T-helper 1 cell treated with Interleukin-12 subunit alpha and Interleukin-12 subunit beta and Interleukin-4 antibody, amounts not matched to agents 30 μg/mL and 1 μg/mL, for 36 hours (primary cell): ENCODE measurements around the gene SMIM35.
"Not testable (repeated sequence)": the region's sequence is repeated elsewhere in the genome, so short reads cannot be mapped to it uniquely, and the experiment has no call there.

ENCODE experiments used
- H3K27ac Mint-ChIP-seq: one replicate; pipeline ENCODE4 v1.8.0; 2021; ENCODE audit warnings: mild to moderate bottlenecking, mixed read lengths
- H3K27me3 Mint-ChIP-seq: one replicate; pipeline ENCODE4 v1.8.0; 2021; ENCODE audit warnings: low read depth, mixed read lengths
- H3K36me3 Mint-ChIP-seq: one replicate; pipeline ENCODE4 v1.8.0; 2021; ENCODE audit warnings: low read depth, mixed read lengths
- H3K4me1 Mint-ChIP-seq: one replicate; pipeline ENCODE4 v1.8.0; 2021; ENCODE audit warnings: low read depth, mixed read lengths
- H3K4me3 Mint-ChIP-seq: one replicate; pipeline ENCODE4 v1.8.0; 2021; ENCODE audit warnings: mild to moderate bottlenecking, moderate library complexity, mixed read lengths
- H3K9me3 Mint-ChIP-seq: one replicate; pipeline ENCODE4 v1.8.0; 2021; ENCODE audit warnings: mixed read lengths

SMIM35 gene

DNA sequence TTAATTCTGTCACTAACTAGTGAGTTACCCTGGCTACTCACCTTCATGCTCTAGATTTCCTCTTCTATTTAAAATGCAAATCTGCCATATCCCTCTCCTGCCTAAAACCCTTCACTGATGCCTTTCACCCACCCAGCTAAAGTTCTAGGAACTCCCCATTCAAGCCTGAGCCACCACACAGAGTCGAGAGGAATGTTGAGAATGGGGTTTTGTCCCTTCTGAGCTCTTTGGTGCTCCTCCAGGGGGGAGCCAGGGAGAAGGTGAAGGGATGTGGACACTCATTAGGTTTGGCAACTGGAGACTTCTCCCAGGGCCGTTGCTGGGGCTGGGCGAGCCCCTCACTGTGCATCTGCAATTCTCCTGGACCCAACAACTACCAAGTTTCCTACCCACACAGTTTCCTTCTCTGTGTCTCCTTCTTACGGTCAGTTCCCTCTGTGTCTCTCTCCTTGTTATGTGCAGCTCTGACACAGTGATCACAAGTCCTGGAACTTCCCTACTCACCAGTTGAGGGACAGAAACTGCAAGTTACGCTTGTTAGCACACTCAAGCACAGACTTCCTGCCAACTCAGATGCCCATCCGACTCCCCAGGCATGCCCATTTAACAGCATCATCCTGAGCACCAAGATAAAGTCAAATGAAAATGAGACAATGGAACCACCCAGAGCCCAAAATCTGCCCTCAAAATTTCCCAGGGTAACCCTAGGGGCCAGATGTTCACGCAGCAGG, 107.1 kb downstream of the SMIM35 start:
- H3K27ac Mint-ChIP-seq = peak overlapping the region; percentile 60
- peak overlapping the region; percentile 4 for H3K4me3 Mint-ChIP-seq
- H3K36me3 Mint-ChIP-seq = peaks cover 30% of the 10 kb centered on the region
- no peaks in the 10 kb centered on the region for H3K9me3 Mint-ChIP-seq
- peaks cover under 1% of the 10 kb centered on the region for H3K27me3 Mint-ChIP-seq
- peaks cover 62% of the 10 kb centered on the region for H3K4me1 Mint-ChIP-seq

DNA sequence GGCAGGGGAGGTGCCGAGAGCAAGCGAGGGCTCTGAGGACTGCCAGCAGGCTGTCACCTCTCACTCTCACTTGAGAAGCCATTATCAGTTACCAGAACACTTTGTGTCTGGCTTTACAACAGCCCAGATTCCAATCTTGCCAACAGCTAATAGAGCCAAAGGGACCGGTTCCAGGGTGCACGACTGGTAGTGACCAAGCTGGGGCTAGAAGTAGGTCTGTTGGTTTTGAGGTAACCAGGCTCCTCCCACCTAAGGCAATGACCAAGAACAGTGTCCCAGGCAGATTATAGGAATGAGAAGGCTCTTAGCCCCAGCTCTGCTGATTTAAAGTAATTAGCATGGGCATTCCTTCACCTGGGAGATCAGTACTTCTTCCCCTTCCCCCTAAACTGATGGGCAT, 107.8 kb downstream of the SMIM35 start:
- Mint-ChIP-seq H3K4me3 (no peak overlapping the region), H3K4me1 (peaks cover 62% of the 10 kb centered on the region), H3K27ac (peak overlapping the region; percentile 60), H3K9me3 (no peaks in the 10 kb centered on the region), H3K36me3 (peaks cover 29% of the 10 kb centered on the region), H3K27me3 (no peaks in the 10 kb centered on the region)

DNA sequence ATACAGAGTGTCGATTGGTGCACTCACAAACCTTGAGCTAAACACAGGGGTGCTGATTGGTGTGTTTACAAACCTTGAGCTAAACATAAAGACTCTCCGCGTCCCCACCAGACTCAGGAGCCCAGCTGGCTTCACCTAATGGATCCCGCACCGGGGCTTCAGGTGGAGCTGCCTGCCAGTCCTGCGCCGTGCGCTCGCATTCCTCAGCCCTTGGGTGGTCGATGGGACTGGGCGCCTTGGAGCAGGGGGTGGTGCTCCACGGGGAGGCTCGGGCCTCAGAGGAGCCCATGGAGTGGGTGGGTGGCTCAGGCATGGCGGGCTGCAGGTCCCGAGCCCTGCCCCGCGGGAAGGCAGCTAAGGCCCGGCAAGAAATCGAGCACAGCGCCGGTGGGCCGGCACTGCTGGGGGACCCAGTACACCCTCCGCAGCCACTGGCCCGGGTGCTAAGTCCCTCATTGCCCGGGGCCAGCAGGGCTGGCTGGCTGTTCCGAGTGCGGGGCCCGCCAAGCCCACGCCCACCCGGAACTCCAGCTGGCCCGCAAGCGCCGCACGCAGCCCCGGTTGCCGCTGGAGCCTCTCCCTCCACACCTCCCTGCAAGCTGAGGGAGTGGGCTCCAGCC, 108.4 kb downstream of the SMIM35 start:
- H3K9me3 Mint-ChIP-seq, H3K27ac Mint-ChIP-seq, H3K4me3 Mint-ChIP-seq, H3K27me3 Mint-ChIP-seq: not testable (repeated sequence)
- Mint-ChIP-seq H3K4me1 (peaks cover 65% of the 10 kb centered on the region), H3K36me3 (peaks cover 25% of the 10 kb centered on the region)

DNA sequence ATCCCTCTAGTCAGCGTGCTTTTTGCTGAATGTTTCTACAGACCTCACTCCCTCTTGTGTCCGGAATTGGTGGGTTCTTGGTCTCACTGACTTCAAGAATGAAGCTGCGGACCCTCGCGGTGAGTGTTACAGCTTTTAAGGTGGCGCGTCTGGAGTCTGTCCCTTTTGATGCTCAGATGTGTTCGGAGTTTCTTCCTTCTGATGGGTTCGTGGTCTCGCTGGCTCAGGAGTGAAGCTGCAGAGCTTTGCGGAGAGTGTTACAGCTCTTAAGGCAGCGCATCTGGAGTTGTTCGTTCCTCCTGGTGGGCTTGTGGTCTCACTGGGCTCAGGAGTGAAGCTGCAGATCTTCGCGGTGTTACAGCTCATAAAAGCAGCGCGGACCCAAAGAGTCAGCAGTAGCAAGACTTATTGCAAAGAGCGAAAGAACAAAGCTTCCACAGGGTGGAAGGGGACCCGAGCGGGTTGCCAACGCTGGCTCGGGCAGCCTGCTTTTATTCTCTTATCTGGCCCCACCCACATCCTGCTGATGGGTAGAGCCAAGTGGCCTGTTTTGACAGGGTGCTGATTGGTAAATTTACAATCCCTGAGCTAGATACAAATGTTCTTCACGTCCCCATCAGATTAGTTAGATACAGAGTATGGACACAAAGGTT, 109.0 kb downstream of the SMIM35 start:
- H3K27ac Mint-ChIP-seq = peak overlapping the region; percentile 69
- H3K36me3 Mint-ChIP-seq = peaks cover 26% of the 10 kb centered on the region
- H3K4me3 Mint-ChIP-seq = peak overlapping the region; percentile 31
- not testable (repeated sequence) for H3K9me3 Mint-ChIP-seq, H3K27me3 Mint-ChIP-seq
- peaks cover 65% of the 10 kb centered on the region for H3K4me1 Mint-ChIP-seq

DNA sequence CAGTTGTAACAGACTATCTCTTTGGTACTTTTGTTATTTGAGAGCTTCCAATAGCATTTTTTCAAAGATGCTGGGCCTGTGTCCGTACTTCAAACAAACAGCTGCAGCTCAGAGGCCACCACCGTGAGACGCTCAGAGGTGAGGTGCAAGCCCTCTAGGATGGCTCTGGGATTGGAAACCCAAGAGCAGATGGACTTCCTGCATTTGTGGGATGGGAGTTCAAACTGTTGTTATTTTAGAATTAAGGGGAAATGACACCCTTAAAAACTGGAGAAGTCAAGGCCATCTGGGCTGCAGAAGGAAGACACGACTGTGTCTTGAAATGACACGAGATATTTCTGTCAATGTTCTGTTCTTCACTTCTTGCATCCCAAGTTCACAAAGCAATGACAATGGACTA, 109.7 kb downstream of the SMIM35 start:
- Mint-ChIP-seq H3K36me3 (peaks cover 29% of the 10 kb centered on the region), H3K9me3 (no peaks in the 10 kb centered on the region), H3K4me3 (no peak overlapping the region), H3K27ac (peak overlapping the region; percentile 26), H3K27me3 (no peaks in the 10 kb centered on the region), H3K4me1 (peaks cover 69% of the 10 kb centered on the region)

DNA sequence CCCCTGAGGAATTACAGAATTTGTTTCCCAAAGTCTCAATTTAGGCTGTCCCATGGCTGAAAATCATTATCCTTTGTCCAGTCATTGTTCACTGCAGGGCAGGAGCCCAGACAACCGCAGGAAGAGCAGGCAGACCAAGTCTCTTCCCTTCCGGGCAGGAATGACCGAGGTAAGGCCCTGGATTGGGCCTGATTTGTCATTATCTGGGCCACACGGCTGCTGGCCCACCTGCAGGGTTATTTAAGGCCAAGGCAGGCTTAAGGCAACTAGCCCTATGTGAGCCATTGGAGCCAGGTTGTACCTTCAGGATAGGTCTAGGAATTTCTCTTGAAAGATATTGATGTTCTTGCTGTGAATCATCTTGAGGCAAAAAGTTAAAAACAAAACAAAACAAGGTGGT, 110.3 kb downstream of the SMIM35 start:
- Mint-ChIP-seq H3K4me3 (no peak overlapping the region), H3K27ac (no peak overlapping the region), H3K27me3 (no peaks in the 10 kb centered on the region), H3K36me3 (peaks cover 23% of the 10 kb centered on the region), H3K9me3 (no peaks in the 10 kb centered on the region), H3K4me1 (peaks cover 68% of the 10 kb centered on the region)

DNA sequence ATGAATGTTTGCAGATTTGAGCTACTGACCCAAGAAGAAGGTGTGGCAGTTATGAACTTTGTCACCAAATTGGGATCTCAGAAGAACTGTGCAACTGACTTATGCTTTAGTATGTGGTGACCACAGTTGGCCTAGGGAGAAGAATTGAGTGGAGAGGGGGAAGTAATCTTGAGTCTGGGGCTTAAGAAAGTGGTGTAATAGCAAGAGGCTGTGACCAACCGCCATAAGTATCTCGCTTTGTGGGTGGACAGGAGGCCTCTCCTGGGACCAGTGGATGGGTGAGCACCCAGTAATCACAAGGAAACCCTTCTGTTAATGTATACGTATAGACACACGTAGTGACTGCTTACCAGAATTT, 113.3 kb downstream of the SMIM35 start:
- H3K9me3 Mint-ChIP-seq = no peaks in the 10 kb centered on the region
- peak overlapping the region; percentile 26 for H3K4me3 Mint-ChIP-seq
- H3K27ac Mint-ChIP-seq = peak overlapping the region; percentile 81
- H3K4me1 Mint-ChIP-seq = peaks cover 80% of the 10 kb centered on the region
- no peaks in the 10 kb centered on the region for H3K27me3 Mint-ChIP-seq
- peaks cover 28% of the 10 kb centered on the region for H3K36me3 Mint-ChIP-seq

DNA sequence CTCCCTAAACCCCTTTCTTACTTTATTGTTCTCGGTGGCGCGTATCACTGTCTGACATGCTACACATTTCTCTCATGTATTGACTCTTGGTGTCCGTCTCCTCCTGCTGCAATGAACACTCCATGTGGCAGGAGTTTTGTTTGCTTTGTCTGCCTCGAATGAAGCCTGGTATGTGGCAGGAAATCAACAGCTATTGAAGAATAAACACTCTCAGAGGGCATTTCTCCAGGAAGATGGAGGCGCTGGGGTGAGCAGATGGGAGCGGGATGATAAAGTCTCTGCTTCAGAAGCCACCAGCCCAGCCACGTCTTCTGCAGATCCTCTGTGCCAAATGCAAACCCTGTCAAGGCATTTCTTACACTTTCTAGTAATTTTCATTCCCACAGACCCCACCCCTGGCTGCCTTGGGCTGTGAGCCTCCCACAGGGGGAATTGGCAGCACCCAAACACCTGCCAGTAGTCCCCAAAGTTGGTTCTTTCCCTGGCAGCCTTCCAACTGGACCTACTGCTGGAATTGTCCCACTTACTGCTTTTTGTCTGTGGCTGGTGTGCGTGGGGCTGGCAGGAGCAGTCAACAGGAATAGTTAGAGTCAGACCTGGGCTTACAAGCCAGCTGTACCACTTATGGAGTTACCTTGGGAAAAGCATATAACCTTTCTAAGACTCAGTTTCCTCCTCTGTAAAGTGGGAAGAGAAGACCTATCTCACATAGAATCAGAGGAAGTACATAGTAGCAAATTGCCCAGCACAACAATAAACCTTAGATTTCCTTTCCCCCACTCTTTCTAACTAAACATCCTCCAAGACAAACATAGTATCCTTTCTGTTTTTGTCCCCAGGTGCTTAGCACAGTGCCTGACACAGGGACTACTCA, 113.9 kb downstream of the SMIM35 start:
- peak overlapping the region; percentile 81 for H3K27ac Mint-ChIP-seq
- peak overlapping the region; percentile 26 for H3K4me3 Mint-ChIP-seq
- H3K9me3 Mint-ChIP-seq = no peaks in the 10 kb centered on the region

DNA sequence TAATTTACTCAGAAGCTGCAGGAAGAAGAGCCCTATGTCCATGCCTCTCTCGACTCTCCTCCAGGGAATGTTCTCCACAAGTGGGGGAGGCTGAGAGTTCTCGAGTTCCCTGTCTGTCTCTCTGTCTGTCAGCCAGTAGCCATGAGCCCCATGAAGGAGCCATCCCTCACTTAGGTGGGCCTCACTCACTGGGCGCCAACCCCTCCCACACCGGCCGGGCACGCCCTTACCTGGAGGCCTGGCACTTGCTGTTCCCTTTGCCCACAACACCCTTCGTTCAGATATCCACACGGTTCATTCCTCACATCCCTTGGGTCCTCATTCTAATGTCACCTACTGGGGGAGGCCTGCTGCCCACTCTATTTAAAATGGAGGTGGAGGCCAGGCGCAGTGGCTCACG, 114.7 kb downstream of the SMIM35 start:
- H3K4me3 Mint-ChIP-seq = no peak overlapping the region
- H3K9me3 Mint-ChIP-seq = no peaks in the 10 kb centered on the region
- peaks cover 73% of the 10 kb centered on the region for H3K4me1 Mint-ChIP-seq

More for the DNA sequence above, 113.9 kb downstream of the SMIM35 start:
- peaks cover 80% of the 10 kb centered on the region for H3K4me1 Mint-ChIP-seq
- peaks cover 26% of the 10 kb centered on the region for H3K36me3 Mint-ChIP-seq
- H3K27me3 Mint-ChIP-seq = no peaks in the 10 kb centered on the region

DNA sequence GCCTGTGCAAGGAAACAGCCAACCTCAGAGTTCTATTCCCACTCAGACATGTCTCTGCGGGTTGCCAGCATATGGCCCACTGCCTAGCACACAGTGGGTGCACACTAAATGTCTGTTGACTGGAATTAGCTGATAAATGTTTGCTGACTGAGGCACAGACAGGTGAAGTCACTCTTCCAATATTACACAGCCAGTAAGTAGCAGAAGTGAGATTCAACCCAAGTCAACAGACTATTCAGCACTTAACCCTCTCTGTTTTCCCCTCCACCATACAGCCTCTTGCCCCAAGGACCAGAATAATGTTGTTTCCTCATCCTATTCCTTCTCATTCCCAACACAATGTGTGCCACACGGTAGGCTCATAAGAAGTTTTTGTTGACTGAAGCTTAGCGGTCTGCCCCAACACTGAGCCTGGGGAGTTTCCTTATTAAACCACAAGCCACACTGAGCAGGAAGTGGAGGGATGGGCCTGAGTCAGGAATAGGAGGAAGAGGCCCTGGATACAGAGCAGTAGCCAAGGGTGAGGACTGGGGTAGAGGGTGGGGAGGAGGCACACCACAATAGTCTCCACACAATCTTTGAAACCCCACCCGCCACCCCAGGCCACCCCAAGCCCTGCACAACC, 116.3 kb downstream of the SMIM35 start:
- Mint-ChIP-seq H3K27ac (peak overlapping the region; percentile 86), H3K4me3 (peak overlapping the region; percentile 67), H3K9me3 (no peaks in the 10 kb centered on the region), H3K27me3 (no peaks in the 10 kb centered on the region), H3K36me3 (peaks cover 14% of the 10 kb centered on the region), H3K4me1 (peaks cover 58% of the 10 kb centered on the region)

More for the DNA sequence above, 114.7 kb downstream of the SMIM35 start:
- Mint-ChIP-seq H3K27ac (no peak overlapping the region), H3K27me3 (no peaks in the 10 kb centered on the region), H3K36me3 (peaks cover 19% of the 10 kb centered on the region)

DNA sequence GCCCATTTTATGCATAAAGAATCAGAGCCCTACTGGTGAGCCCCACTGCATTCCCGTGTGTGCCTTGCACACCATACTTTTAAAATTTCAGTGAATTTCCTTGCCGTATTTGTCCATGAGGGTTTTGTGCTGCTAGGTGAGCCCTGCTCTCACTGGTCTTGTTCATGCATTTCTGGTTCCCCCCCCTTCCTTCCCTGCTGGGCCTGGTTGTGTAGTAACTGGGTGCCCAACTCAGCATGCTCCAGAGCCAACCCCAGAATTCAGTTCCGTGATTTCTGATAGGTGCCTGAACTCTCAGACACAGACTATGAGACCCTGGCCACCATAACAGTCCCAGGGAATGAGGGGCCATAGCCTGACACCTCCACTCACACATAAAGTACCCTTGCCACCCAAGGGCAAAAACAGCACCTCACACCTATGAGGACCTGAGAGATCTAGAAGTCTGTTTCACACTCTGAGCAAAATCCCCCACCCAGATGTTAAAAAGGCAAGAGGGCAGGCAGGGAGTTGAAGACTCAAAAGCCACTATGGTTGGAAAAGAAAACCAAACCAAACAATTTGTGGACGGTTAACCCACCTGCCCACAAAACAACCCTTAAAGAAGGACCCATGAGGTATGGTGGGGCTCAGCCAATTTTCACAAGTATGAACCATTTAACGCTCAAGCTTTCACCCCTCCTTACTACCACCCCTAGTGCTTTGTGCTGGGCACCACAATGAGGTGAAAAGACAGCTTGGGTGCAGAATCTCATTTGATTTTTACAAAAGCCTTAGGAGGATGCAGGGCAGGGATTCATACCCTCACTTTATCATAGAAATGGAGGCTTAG, 117.4 kb downstream of the SMIM35 start:
- H3K9me3 Mint-ChIP-seq = no peaks in the 10 kb centered on the region
- peaks cover 13% of the 10 kb centered on the region for H3K36me3 Mint-ChIP-seq
- peaks cover 51% of the 10 kb centered on the region for H3K4me1 Mint-ChIP-seq
- no peaks in the 10 kb centered on the region for H3K27me3 Mint-ChIP-seq
- peak overlapping the region; percentile 36 for H3K27ac Mint-ChIP-seq
- H3K4me3 Mint-ChIP-seq = no peak overlapping the region

DNA sequence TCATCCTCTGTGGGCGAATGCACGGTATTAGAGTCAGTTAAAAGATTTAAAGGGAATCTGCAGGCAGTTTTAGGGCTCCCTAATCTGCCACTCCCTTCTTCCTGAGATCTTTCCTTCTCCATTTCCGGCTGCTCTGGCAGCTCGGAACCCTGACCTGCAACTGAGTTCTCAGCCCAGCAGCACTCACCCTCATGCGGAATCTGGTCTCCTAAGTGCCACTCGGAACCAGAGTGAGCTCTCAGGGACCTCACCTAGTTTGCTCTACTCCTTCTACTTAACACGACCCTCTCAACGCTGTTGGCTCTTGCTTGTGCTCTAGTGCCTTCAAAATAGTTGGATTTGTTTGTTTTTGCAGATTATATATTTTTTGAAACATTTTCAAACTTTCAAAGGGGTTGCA, 119.9 kb downstream of the SMIM35 start:
- Mint-ChIP-seq H3K9me3 (no peaks in the 10 kb centered on the region), H3K4me1 (peaks cover 32% of the 10 kb centered on the region), H3K27ac (no peak overlapping the region), H3K27me3 (no peaks in the 10 kb centered on the region), H3K36me3 (peaks cover 6% of the 10 kb centered on the region), H3K4me3 (no peak overlapping the region)

DNA sequence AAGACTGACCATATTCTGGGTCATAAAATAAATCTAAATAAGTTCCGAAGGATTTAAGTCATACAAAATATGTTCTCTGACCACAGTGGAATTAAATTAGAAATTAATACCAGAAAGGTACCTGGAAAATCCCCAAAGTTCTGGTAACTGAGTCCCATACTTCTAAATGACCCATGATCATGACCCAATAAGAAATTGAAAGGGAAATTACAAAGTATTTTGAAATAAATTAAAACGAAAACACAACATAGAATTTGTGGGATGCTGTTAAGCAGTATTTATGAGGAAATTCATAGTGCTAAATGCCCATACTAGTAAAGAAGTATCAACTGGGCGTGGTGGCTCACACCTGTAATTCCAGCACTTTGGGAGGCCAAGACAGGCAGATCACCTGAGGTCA, 123.9 kb downstream of the SMIM35 start:
- H3K36me3 Mint-ChIP-seq = peaks cover 28% of the 10 kb centered on the region
- H3K9me3 Mint-ChIP-seq = peaks cover 26% of the 10 kb centered on the region
- no peak overlapping the region for H3K27ac Mint-ChIP-seq
- H3K27me3 Mint-ChIP-seq = no peaks in the 10 kb centered on the region
- peaks cover 29% of the 10 kb centered on the region for H3K4me1 Mint-ChIP-seq
- H3K4me3 Mint-ChIP-seq = no peak overlapping the region
